ENCODE results near the gene TBC1D3B.
"Not testable (repeated sequence)": the region's sequence is repeated elsewhere in the genome, so short reads cannot be mapped to it uniquely, and the experiment has no call there.

TBC1D3B gene

DNA sequence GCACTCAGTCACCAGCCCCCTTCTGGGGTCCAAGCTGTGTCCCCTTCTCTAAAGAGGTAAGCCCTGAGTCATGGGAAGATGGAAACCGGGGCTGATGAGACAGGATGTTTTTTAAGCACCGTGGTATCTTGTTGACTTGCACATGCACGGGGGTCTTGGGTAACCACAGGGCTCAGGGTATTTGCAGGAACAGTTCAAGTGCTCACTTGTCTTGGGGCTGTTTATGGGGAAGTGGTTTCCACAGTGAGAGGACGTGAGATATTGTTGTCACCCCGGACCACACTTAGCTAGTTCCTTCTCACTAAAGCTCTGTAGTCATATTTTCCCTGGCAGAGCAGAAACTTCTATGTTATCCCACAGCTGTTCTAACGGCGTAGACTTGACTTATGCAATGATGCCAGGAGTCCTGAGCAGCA lies 12.5 kb upstream of the TBC1D3B start:
- Mint-ChIP-seq H3K4me1 (peaks cover 8% of the 10 kb centered on the region), H3K9me3 (no peaks in the 10 kb centered on the region), H3K27ac (no peak overlapping the region), H3K36me3 (ENCODE audit: low read depth) (no peaks in the 10 kb centered on the region), H3K27me3 (ENCODE audit: low read depth, poor library complexity) (peaks cover 71% of the 10 kb centered on the region), H3K4me3 (no peak overlapping the region)
- no peak for DNase-seq
- TF ChIP-seq, protein P1, sequence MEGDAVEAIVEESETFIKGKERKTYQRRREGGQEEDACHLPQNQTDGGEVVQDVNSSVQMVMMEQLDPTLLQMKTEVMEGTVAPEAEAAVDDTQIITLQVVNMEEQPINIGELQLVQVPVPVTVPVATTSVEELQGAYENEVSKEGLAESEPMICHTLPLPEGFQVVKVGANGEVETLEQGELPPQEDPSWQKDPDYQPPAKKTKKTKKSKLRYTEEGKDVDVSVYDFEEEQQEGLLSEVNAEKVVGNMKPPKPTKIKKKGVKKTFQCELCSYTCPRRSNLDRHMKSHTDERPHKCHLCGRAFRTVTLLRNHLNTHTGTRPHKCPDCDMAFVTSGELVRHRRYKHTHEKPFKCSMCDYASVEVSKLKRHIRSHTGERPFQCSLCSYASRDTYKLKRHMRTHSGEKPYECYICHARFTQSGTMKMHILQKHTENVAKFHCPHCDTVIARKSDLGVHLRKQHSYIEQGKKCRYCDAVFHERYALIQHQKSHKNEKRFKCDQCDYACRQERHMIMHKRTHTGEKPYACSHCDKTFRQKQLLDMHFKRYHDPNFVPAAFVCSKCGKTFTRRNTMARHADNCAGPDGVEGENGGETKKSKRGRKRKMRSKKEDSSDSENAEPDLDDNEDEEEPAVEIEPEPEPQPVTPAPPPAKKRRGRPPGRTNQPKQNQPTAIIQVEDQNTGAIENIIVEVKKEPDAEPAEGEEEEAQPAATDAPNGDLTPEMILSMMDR (IDR thresholded peaks at IDR 0.05): no peak

DNA sequence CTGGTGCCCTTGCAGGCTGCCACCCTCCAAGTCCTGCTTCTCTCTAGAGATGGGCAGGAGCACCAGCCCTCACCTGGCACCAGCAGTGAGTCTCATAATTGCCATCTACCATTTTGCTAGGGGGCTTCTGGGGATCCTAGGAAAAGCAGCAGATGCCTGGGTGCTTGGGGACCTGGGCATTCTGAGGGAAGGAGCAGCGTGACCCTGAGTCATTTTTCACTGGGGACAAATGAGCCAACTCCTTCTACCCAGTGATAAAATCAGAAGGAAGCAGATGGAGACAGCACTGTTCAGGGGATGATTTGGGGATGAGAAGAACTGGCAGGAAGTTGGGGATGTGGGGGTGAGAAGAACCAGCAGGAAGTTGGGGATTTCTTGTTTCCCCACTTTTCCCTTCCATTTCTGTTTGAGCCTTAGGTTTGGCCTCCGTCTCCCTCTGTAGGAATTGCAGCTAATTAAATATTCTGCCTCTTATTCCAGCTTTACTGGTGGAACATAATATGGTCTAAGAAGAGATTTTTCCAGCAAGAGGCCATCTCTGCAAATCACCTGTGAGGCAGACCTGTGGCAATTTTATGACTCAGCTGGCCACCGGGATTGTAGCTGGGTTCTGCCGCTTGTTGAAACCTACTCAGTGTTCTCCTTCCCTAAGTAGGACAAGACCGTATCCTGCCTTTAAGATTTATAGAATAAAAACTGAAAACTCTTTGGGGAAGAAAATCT lies 11.7 kb upstream of the TBC1D3B start:
- not testable (repeated sequence) for DNase-seq; H3K36me3 Mint-ChIP-seq (ENCODE audit: low read depth); H3K27ac Mint-ChIP-seq; H3K4me1 Mint-ChIP-seq; H3K4me3 Mint-ChIP-seq; H3K9me3 Mint-ChIP-seq
- peaks cover 72% of the 10 kb centered on the region for H3K27me3 Mint-ChIP-seq (ENCODE audit: low read depth, poor library complexity)

DNA sequence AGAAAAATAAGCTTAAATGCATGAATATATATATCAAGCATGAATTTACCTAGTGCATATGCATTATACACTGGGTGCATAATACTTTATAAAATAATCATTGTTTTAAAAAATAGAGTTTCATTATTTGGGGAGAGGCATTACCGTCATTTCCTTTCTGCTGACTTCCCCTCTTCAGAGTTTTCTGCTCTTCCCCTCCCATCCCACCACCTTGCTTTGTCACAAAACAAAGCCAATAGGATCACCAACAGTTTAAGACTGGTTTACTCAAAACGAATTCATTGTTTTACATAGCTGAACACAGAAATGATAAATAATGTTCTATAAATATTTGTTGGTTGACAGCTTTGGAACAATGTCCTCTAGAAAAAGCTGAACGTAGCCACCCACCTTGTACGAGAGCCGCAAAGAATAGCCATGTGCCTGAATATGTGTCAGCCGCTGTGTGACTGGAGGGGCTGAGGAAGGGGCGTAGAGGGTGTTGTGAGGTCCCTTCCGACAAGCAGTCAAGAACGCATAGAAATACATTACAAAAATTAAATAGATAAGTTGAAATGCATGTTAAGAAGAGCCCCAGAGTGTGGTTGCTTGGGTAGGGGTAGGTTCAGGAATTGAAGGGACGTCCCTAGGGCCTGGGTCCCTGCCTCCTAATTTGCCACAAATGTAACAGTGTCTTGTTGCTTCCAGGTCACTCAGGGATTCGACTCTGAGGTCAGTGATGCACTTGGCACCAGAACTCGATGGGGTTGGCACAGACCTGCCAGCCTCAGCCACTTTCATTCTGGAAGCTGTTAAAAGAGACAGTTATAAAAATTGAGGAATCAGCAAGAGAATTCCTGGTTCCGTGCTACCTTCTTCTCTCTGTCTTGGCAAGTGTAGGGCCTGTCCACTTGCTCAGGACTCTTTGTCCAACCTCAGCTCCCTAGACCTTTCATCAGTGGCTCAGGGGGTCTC lies 10.7 kb upstream of the TBC1D3B start:
- not testable (repeated sequence) for H3K4me3 Mint-ChIP-seq; H3K4me1 Mint-ChIP-seq; H3K27ac Mint-ChIP-seq; H3K36me3 Mint-ChIP-seq (ENCODE audit: low read depth); DNase-seq; H3K9me3 Mint-ChIP-seq
- peaks cover 80% of the 10 kb centered on the region for H3K27me3 Mint-ChIP-seq (ENCODE audit: low read depth, poor library complexity)

DNA sequence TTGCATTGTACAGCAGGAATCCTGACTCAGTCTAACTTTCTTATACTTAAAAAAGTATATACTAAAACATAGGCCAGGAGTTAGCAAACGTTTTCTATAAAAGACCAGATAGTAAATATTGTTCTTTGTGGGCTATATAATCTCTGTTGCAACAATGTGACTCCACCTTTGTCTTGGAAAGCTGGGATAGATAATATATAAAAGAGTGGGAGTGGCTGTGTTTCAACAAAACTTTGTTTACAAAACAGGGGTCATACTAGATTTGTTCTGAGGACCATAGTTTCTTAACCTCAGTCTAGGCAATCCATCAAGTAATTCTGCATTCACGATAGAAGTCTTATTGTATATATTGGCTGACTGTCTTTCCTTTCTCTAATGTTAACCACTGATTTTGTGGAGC lies 9.0 kb upstream of the TBC1D3B start:
- no peak overlapping the region for H3K27ac Mint-ChIP-seq
- H3K4me1 Mint-ChIP-seq: peaks cover 6% of the 10 kb centered on the region
- H3K4me3 Mint-ChIP-seq: no peak overlapping the region
- H3K27me3 Mint-ChIP-seq (ENCODE audit: low read depth, poor library complexity): peaks cover 90% of the 10 kb centered on the region
- H3K9me3 Mint-ChIP-seq: no peaks in the 10 kb centered on the region
- DNase-seq: no peak
- TF ChIP-seq, protein P1 (IDR thresholded peaks at IDR 0.05): no peak
- H3K36me3 Mint-ChIP-seq (ENCODE audit: low read depth): no peaks in the 10 kb centered on the region

DNA sequence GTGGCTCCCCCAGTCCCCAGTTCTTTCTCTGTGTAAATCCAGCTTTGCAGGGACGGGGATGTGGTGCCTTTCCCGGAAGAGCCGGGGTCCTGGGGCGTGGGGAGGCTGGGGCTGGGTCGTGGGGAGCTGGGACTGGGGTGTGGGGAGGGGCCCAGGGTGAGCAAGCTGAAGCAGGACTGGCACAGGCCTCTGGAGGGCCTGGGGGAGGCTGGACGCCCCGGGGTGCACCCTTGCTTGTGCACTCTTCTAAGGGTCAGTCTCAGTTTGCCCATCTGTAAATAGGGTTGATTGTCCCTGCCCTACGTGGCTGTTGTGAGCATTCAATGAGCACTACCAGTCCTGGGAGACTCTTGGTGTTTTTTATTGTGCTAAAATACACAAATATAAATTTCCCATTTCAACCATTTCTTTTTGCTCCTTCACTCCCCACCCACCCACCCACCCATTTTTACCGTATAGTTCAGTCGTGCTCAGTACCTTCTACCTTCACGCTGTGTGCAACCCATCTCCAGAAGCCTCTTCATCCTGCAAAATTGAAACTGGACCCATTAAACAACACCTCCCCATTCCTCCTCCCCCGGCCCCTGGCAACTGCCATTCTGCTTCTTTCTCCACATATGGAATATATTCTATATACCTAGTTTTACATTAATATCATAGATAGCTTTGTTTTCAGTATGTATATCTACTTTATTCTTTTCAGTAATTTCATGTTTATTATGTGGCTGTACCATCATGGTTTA lies 7.8 kb upstream of the TBC1D3B start:
- TF ChIP-seq, protein P1 (IDR thresholded peaks at IDR 0.05): no peak
- DNase-seq: no peak
- Mint-ChIP-seq H3K36me3 (ENCODE audit: low read depth) (no peaks in the 10 kb centered on the region), H3K9me3 (no peaks in the 10 kb centered on the region), H3K27me3 (ENCODE audit: low read depth, poor library complexity) (peaks cover 88% of the 10 kb centered on the region), H3K4me1 (peaks cover 6% of the 10 kb centered on the region), H3K4me3 (peak overlapping the region; percentile 66), H3K27ac (no peak overlapping the region)

DNA sequence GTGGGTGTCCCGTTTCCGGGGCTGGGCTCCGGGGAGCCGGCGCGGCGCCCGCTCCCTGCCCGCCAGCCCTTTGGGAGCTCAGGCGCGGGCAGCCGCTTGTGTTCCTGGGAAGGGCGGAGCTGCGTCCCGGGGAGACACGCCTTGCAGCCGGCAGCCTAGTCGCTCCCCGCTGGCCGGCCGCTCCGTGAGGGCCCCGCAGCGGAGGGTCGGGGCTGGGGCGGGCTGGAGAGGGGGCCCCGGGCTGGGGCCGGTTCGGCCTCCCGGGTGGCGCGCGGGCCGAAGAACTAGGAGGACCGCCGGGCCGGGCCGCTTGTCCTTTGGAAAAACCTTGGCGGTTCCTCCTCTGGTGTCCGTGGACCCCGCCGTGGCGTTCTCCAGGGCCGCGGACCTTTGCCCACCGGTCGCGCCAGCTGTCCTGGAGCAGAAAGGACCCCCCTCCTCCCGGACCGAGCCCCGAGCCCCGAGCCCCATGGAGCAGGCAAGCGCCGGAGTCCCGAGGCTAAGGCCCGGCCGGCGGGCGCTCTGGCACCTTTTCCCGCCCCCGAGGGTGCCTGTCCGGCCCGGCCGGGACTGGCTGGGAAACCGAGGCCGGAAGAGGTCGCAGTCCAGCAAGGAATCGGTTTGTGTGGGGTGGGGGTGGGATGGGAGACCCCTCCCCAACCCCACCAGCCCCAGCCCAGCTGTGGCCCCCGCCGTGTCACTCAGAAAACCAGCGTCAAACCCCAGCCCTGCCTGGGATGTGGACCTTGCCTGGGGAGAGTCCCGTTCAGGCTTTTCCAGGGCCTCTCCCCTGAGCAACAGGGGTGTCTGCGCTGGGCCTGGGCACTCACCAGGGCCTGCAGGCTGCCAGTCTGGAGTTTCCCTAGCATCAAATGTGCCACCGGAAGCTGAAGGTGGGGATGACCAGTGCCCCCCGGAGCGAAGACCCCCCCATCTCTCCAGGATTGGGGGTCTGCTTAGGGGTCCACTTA lies 6.8 kb upstream of the TBC1D3B start:
- H3K4me1 Mint-ChIP-seq: peaks cover 6% of the 10 kb centered on the region
- peak; percentile 94 for DNase-seq
- H3K27ac Mint-ChIP-seq: no peak overlapping the region
- peaks cover 79% of the 10 kb centered on the region for H3K27me3 Mint-ChIP-seq (ENCODE audit: low read depth, poor library complexity)
- TF ChIP-seq, protein P1 (IDR thresholded peaks at IDR 0.05): no peak
- H3K9me3 Mint-ChIP-seq: no peaks in the 10 kb centered on the region
- no peaks in the 10 kb centered on the region for H3K36me3 Mint-ChIP-seq (ENCODE audit: low read depth)
- H3K4me3 Mint-ChIP-seq: peak overlapping the region; percentile 82
